ENCODE results near the gene GCM1.
"Not testable (repeated sequence)": the region's sequence is repeated elsewhere in the genome, so short reads cannot be mapped to it uniquely, and the experiment has no call there.

- TF ChIP-seq CTCF (IDR thresholded peaks at IDR 0.05; ENCODE audit: poor library complexity); EZH2 (IDR thresholded peaks at IDR 0.05; ENCODE audit: borderline replicate concordance): not testable (repeated sequence)
Measured at GRCh38 chr6:53158076-53158475, 9.4 kb upstream of the GCM1 start.
